ENCODE data around the gene GNAL. TPM values are rescaled to one million over a fixed set of nuclear protein-coding genes. Genes with fewer than 3 reads are reported as not detected.

GNAL gene
- total and polyA plus RNA-seq, 7 donors, result 0.90 to 30.8 (median 5.5) TPM

- no peak overlapping the region for H3K4me3 ChIP-seq
These were observed 210.0 kb downstream of the GNAL start for GRCh38 chr18:11899063-11899462.

DNA sequence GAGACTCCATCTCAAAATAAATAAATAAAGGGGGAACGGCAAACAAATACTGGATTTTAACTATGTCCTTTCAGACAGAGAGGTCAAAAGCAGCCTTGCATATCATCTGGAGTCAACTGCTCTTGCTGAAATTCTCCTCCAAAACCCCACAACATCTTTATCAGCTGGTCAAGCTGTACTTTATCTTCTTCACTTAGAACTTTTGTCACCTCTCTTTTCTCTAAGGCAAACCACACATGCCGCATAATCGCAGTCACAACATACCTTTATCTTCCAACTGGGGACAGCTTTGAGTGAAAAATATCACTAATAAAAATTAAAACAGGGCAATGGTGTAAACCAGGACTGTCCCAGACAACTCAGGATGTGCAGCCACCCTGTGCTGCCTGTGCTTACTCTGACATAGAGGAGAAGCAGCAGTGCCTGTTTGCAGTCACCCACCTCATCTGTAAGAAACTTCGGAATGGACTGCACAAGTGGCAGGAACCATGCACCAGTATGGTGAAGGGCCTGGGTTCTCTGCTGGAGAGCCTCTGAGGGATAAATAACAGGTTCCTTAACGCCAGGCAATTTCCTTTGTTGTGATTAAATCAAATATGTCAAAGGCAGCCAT is 212.9 kb downstream of the GNAL start:
- Histone ChIP-seq H3K4me3 (no peak overlapping the region), H3K36me3 (ENCODE audit: insufficient read depth in 1 of 2, low read depth in 1 of 2) (peaks cover 0 to 58% of the 10 kb centered on the region in 2 donors), H3K27me3 (ENCODE audit: insufficient read depth in 3 of 3, low read length in 2 of 3) (no peaks in the 10 kb centered on the region), H3K4me1 (peaks cover 2% of the 10 kb centered on the region), H3K9me3 (no peaks in the 10 kb centered on the region), H3K27ac (no peak overlapping the region)
- ATAC-seq, result no peak
- 85 to 89% (median 86%) methylated on average over 5 of the region's 5 CpGs for WGBS, 3 donors
- TF ChIP-seq, protein P1, sequence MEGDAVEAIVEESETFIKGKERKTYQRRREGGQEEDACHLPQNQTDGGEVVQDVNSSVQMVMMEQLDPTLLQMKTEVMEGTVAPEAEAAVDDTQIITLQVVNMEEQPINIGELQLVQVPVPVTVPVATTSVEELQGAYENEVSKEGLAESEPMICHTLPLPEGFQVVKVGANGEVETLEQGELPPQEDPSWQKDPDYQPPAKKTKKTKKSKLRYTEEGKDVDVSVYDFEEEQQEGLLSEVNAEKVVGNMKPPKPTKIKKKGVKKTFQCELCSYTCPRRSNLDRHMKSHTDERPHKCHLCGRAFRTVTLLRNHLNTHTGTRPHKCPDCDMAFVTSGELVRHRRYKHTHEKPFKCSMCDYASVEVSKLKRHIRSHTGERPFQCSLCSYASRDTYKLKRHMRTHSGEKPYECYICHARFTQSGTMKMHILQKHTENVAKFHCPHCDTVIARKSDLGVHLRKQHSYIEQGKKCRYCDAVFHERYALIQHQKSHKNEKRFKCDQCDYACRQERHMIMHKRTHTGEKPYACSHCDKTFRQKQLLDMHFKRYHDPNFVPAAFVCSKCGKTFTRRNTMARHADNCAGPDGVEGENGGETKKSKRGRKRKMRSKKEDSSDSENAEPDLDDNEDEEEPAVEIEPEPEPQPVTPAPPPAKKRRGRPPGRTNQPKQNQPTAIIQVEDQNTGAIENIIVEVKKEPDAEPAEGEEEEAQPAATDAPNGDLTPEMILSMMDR (IDR thresholded peaks at IDR 0.05), result no peak
- DNase-seq, result no peak
- intact Hi-C loops (cut with DNase I), result no loop called here

More at GRCh38 chr18:11899063-11899462, 210.0 kb downstream of the GNAL start:
- no peaks in the 10 kb centered on the region for H3K9me3 ChIP-seq
- H3K27me3 ChIP-seq (ENCODE audit: insufficient read depth in 3 of 3, low read length in 2 of 3), result no peaks in the 10 kb centered on the region
- no peaks in the 10 kb centered on the region for H3K4me1 ChIP-seq
- ATAC-seq (no peak), DNase-seq (no peak)
- TF ChIP-seq, protein P1 (IDR thresholded peaks at IDR 0.05), result no peak
- intact Hi-C loops (cut with DNase I), result no loop called here
- WGBS, 3 donors, result 94 to 98% (median 97%) methylated on average over 3 of the region's 3 CpGs
- peaks cover 0 to 61% of the 10 kb centered on the region in 2 donors for H3K36me3 ChIP-seq (ENCODE audit: insufficient read depth in 1 of 2, low read depth in 1 of 2)
- no peak overlapping the region for H3K27ac ChIP-seq

GRCh38 chr18:11902522-11903292 is 213.6 kb downstream of the GNAL start:
- no peak for DNase-seq
- intact Hi-C loops (cut with DNase I), result no loop called here

GRCh38 chr18:11905613-11906012 is 216.5 kb downstream of the GNAL start:
- no peak overlapping the region for H3K4me3 ChIP-seq
- peak overlapping the region; percentile 46 for H3K27ac ChIP-seq
- intact Hi-C loops (cut with DNase I), result loop anchor here in 1 of 2 donors (5.0 kb wide), 1 partner anchor 48 kb away; no protein-coding TSS in a partner anchor
- TF ChIP-seq, protein P1 (IDR thresholded peaks at IDR 0.05), result no peak
- DNase-seq (no peak), ATAC-seq (no peak)
- H3K4me1 ChIP-seq, result peaks cover 18% of the 10 kb centered on the region
- H3K9me3 ChIP-seq, result no peaks in the 10 kb centered on the region
- 72 to 80% (median 73%) methylated on average over 4 of the region's 4 CpGs for WGBS, 3 donors
- H3K27me3 ChIP-seq (ENCODE audit: insufficient read depth in 3 of 3, low read length in 2 of 3), result no peaks in the 10 kb centered on the region
- H3K36me3 ChIP-seq (ENCODE audit: insufficient read depth in 1 of 2, low read depth in 1 of 2), result peaks cover 0 to 44% of the 10 kb centered on the region in 2 donors

More at GRCh38 chr18:11902522-11903292, 213.6 kb downstream of the GNAL start:
- H3K4me1 ChIP-seq, result peaks cover 9% of the 10 kb centered on the region
- no peak overlapping the region for H3K4me3 ChIP-seq
- no peaks in the 10 kb centered on the region for H3K9me3 ChIP-seq
- TF ChIP-seq, protein P1 (IDR thresholded peaks at IDR 0.05), result no peak
- 59 to 68% (median 60%) methylated on average over 7 of the region's 7 CpGs for WGBS, 3 donors
- peaks cover 0 to 51% of the 10 kb centered on the region in 2 donors for H3K36me3 ChIP-seq (ENCODE audit: insufficient read depth in 1 of 2, low read depth in 1 of 2)
- H3K27ac ChIP-seq, result no peak overlapping the region
- no peaks in the 10 kb centered on the region for H3K27me3 ChIP-seq (ENCODE audit: insufficient read depth in 3 of 3, low read length in 2 of 3)
- no peak for ATAC-seq

Measured in psoas muscle (tissue), 8 donors.